GM23248 (cell line): Measurements from ENCODE around the gene PUM1. TPM values are rescaled to one million over a fixed set of nuclear protein-coding genes. Genes with fewer than 3 reads are reported as not detected.

Experiments
- DNase-seq: peaks from one replicate; pipeline ENCODE4 v3.0.0-alpha.2; 2015
- H2AFZ ChIP-seq: fragments of 200-600 bp; sonication (generic); 2 replicates; pipeline ENCODE4 v1.6.1; 2016; ENCODE audit warnings: antibody characterized with exemption
- H3F3A ChIP-seq: fragments of 200-600 bp; sonication (generic); 2 replicates; pipeline ENCODE4 v1.6.1; 2016; ENCODE audit warnings: mild to moderate bottlenecking, antibody characterized with exemption, mixed run types; ENCODE audit not compliant: insufficient read depth
- H3K27ac ChIP-seq: fragments of 200-600 bp; sonication (generic); 2 replicates; pipeline ENCODE4 v1.5.1; 2016; ENCODE audit warnings: mild to moderate bottlenecking
- H3K27me3 ChIP-seq: fragments of 200-600 bp; sonication (generic); replicated peaks from 2 replicates; pipeline ENCODE4 v1.6.1; 2016; ENCODE audit warnings: mild to moderate bottlenecking; ENCODE audit not compliant: insufficient read depth
- H3K36me3 ChIP-seq: fragments of 200-600 bp; sonication (generic); 2 replicates; pipeline ENCODE4 v1.6.1; 2016; ENCODE audit warnings: low read depth, mild to moderate bottlenecking
- H3K4me1 ChIP-seq: fragments of 200-600 bp; sonication (generic); 2 replicates; pipeline ENCODE4 v1.6.1; 2016; ENCODE audit warnings: mild to moderate bottlenecking; ENCODE audit not compliant: insufficient read depth
- H3K4me2 ChIP-seq: fragments of 200-600 bp; sonication (generic); one replicate; pipeline ENCODE4 v1.6.1; 2016; ENCODE audit warnings: mild to moderate bottlenecking; ENCODE audit not compliant: unreplicated experiment
- H3K4me3 ChIP-seq: fragments of 200-600 bp; sonication (generic); 2 replicates; pipeline ENCODE4 v1.5.1; 2016; ENCODE audit warnings: mild to moderate bottlenecking
- H3K79me2 ChIP-seq: fragments of 200-600 bp; sonication (generic); 2 replicates; pipeline ENCODE4 v1.6.1; 2016; ENCODE audit warnings: mild to moderate bottlenecking; ENCODE audit not compliant: insufficient read depth
- H3K9ac ChIP-seq: fragments of 200-600 bp; sonication (generic); 2 replicates; pipeline ENCODE4 v1.6.1; 2016; ENCODE audit warnings: mild to moderate bottlenecking
- H3K9me2 ChIP-seq: fragments of 200-600 bp; sonication (generic); 2 replicates; pipeline ENCODE4 v1.6.1; 2016; ENCODE audit warnings: mixed run types, mild to moderate bottlenecking, moderate library complexity; ENCODE audit not compliant: insufficient read depth
- H3K9me3 ChIP-seq: fragments of 200-600 bp; sonication (generic); one replicate; pipeline ENCODE4 v1.6.1; 2017; ENCODE audit warnings: low read depth
- H4K20me1 ChIP-seq: fragments of 200-600 bp; sonication (generic); 2 replicates; pipeline ENCODE4 v1.6.0; 2016; ENCODE audit not compliant: insufficient read depth
- EZH2 ChIP-seq: fragments of 200-600 bp; sonication (generic); IDR thresholded peaks from 2 replicates; pipeline ENCODE4 v1.6.1; 2018; ENCODE audit warnings: antibody characterized with exemption, mild to moderate bottlenecking; ENCODE audit not compliant: insufficient read depth, poor library complexity, severe bottlenecking
- EZH2phosphoT487 ChIP-seq: fragments of 200-600 bp; sonication (generic); IDR thresholded peaks from 2 replicates; pipeline ENCODE4 v1.6.1; 2018; ENCODE audit warnings: antibody characterized with exemption, moderate library complexity, mild to moderate bottlenecking, low read depth; ENCODE audit not compliant: insufficient read depth
- WGBS, 2 experiments: methylation state at CpG; one replicate each; pipeline ENCODE4 v1.1.6; 2015 to 2017; ENCODE audit warnings: low lambda C conversion rate in 2 of 2, low coverage in 1 of 2; ENCODE audit errors: missing lambda C conversion rate in 2 of 2; 5-methylcytosine and 5-hydroxymethylcytosine counted together
- in situ Hi-C: fragments of 300-500 bp; cut with MboI; formaldehyde crosslinking; loops from 2 replicates; pipeline ENCODE4 v1.15.0; 2020
- polyA plus RNA-seq: library from polyadenylated mRNA; unstranded; fragments of >200 nt; fragmentation: Nextera tagmentation; extraction: Ambion mirVana; gene quantifications from 2 replicates; pipeline ENCODE4 v1.2.1, GENCODE V29; 2016
- total RNA-seq: library from RNA; depleted of rRNA; stranded (reverse); fragments of >200 nt; shearing (Covaris generic); gene quantifications from 2 replicates; pipeline ENCODE4 v1.2.3, GENCODE V29; 2014

PUM1 gene
- total and polyA plus RNA-seq, 2 experiments from 2014 or later: 46.3 to 49.5 TPM

- WGBS, 2 experiments: 77 to 86% methylated on average over 9 to 10 of the region's 10 CpGs
- no peaks in the 10 kb centered on the region for H3K9me2 ChIP-seq
- in situ Hi-C loops: loop anchor here (5.0 kb wide), 1 partner anchor 111 kb away; no protein-coding TSS in a partner anchor
- DNase-seq: no peak
- peaks cover 14% of the 10 kb centered on the region for H3F3A ChIP-seq
- no peak overlapping the region for H2AFZ ChIP-seq
- H3K4me1 ChIP-seq: no peaks in the 10 kb centered on the region
- no peak overlapping the region for H3K4me2 ChIP-seq
- H3K9ac ChIP-seq: no peak overlapping the region
- H3K36me3 ChIP-seq: no peaks in the 10 kb centered on the region
- TF ChIP-seq EZH2phosphoT487 (no peak), EZH2 (no peak)
- no peak overlapping the region for H3K4me3 ChIP-seq
- no peak overlapping the region for H3K27ac ChIP-seq
- no peaks in the 10 kb centered on the region for H3K27me3 ChIP-seq
- no peaks in the 10 kb centered on the region for H3K79me2 ChIP-seq
- no peaks in the 10 kb centered on the region for H4K20me1 ChIP-seq
- no peaks in the 10 kb centered on the region for H3K9me3 ChIP-seq
Measured at GRCh38 chr1:30912913-30913652, 152.4 kb downstream of the PUM1 start.

- 74% methylated on average over 6 of the region's 6 CpGs for WGBS, 2 experiments
- Histone ChIP-seq H3K9ac (no peak overlapping the region), H3K9me3 (no peaks in the 10 kb centered on the region), H4K20me1 (no peaks in the 10 kb centered on the region), H3K4me3 (no peak overlapping the region), H3K4me2 (no peak overlapping the region), H3K79me2 (no peaks in the 10 kb centered on the region), H3K27ac (no peak overlapping the region), H3K36me3 (no peaks in the 10 kb centered on the region), H3K27me3 (no peaks in the 10 kb centered on the region), H3F3A (peaks cover 14% of the 10 kb centered on the region), H2AFZ (no peak overlapping the region), H3K9me2 (no peaks in the 10 kb centered on the region), H3K4me1 (no peaks in the 10 kb centered on the region)
- in situ Hi-C loops: loop anchor here (5.0 kb wide), 1 partner anchor 110 kb away; no protein-coding TSS in a partner anchor
- no peak for TF ChIP-seq EZH2phosphoT487
- no peak for TF ChIP-seq EZH2
- DNase-seq: no peak
Measured at GRCh38 chr1:30912224-30912623, 153.3 kb downstream of the PUM1 start.

- in situ Hi-C loops: loop anchor here (5.0 kb wide), 1 partner anchor 109 kb away; no protein-coding TSS in a partner anchor
- Histone ChIP-seq H3K9me3 (no peaks in the 10 kb centered on the region), H3K4me3 (no peak overlapping the region), H2AFZ (no peak overlapping the region), H3K79me2 (0 out of 2 replicates have a peak, but pooled peaks cover 3% of the 10 kb centered on the region), H3F3A (peaks cover 14% of the 10 kb centered on the region), H3K36me3 (no peaks in the 10 kb centered on the region), H3K9ac (no peak overlapping the region), H3K4me1 (no peaks in the 10 kb centered on the region), H3K4me2 (no peak overlapping the region), H3K27me3 (no peaks in the 10 kb centered on the region), H3K27ac (no peak overlapping the region), H3K9me2 (no peaks in the 10 kb centered on the region), H4K20me1 (no peaks in the 10 kb centered on the region)
- TF ChIP-seq EZH2phosphoT487 (no peak), EZH2 (no peak)
- peak; percentile 93 for DNase-seq
- WGBS, 2 experiments: 32 to 33% methylated on average over 9 of the region's 9 CpGs
Measured at GRCh38 chr1:30911059-30911954, 154.2 kb downstream of the PUM1 start.

GRCh38 chr1:30909365-30910068 lies 156.0 kb downstream of the PUM1 start:
- WGBS, 2 experiments: 77 to 81% methylated on average over 14 of the region's 14 CpGs
- Histone ChIP-seq H3K9me2 (no peaks in the 10 kb centered on the region), H3K9ac (peak overlapping the region; percentile 64; the same call in 1 of the 2 replicates), H3K36me3 (no peaks in the 10 kb centered on the region), H3F3A (peaks cover 14% of the 10 kb centered on the region), H3K79me2 (0 out of 2 replicates have a peak, but pooled peaks cover 5% of the 10 kb centered on the region), H3K27me3 (no peaks in the 10 kb centered on the region), H3K27ac (no peak overlapping the region), H3K4me1 (no peaks in the 10 kb centered on the region), H3K4me3 (peak overlapping the region; percentile 67; the same call in 1 of the 2 replicates), H3K9me3 (no peaks in the 10 kb centered on the region), H4K20me1 (no peaks in the 10 kb centered on the region), H2AFZ (peak overlapping the region; percentile 85), H3K4me2 (peak overlapping the region; percentile 62)
- TF ChIP-seq EZH2phosphoT487 (no peak), EZH2 (no peak)
- in situ Hi-C loops: loop anchor here (5.0 kb wide), 1 partner anchor 107 kb away; no protein-coding TSS in a partner anchor
- no peak for DNase-seq
